Small intestine (tissue), 7 donors: Measurements from ENCODE around the gene DOCK7. TPM values are rescaled to one million over a fixed set of nuclear protein-coding genes. Genes with fewer than 3 reads are reported as not detected.

ENCODE experiments used
- DNase-seq, 2 donors: peaks; one replicate each; pipeline versions ENCODE4 v3.0.0 to v3.0.0-alpha.2; 2013
- FAIRE-seq: peaks from 2 replicates; lab custom pipeline; 2012; peaks lifted over from hg19 to GRCh38; lab: Jason Lieb, UNC
- H3K27ac ChIP-seq, 3 donors: one replicate each; pipeline ENCODE4 v1.5.1; 2013; ENCODE audit warnings: low read length in 2 of 3, mild to moderate bottlenecking in 2 of 3, control low read depth in 1 of 3, inconsistent platforms in 1 of 3, low read depth in 1 of 3, moderate library complexity in 1 of 3
- H3K27me3 ChIP-seq, 3 donors: one replicate each; pipeline ENCODE4 v1.6.1; 2013; ENCODE audit warnings: low read length in 3 of 3, inconsistent platforms in 1 of 3; ENCODE audit not compliant: control insufficient read depth in 3 of 3, insufficient read depth in 3 of 3
- H3K36me3 ChIP-seq, 3 donors: one replicate each; pipeline ENCODE4 v1.6.1; 2013; ENCODE audit warnings: low read length in 3 of 3, inconsistent platforms in 1 of 3, low read depth in 1 of 3, mild to moderate bottlenecking in 1 of 3, moderate library complexity in 1 of 3; ENCODE audit not compliant: control insufficient read depth in 3 of 3, insufficient read depth in 2 of 3
- H3K4me1 ChIP-seq, 3 donors: one replicate each; pipeline ENCODE4 v1.6.1; 2013; ENCODE audit warnings: low read length in 2 of 3, inconsistent platforms in 1 of 3, low read depth in 1 of 3, mild to moderate bottlenecking in 1 of 3, moderate library complexity in 1 of 3; ENCODE audit not compliant: control insufficient read depth in 3 of 3, insufficient read depth in 2 of 3
- H3K4me3 ChIP-seq, 3 donors: one replicate each; pipeline ENCODE4 v1.5.1; 2013; ENCODE audit warnings: low read length in 3 of 3, control low read depth in 1 of 3, inconsistent platforms in 1 of 3, low read depth in 1 of 3, mild to moderate bottlenecking in 1 of 3, moderate library complexity in 1 of 3
- H3K9me3 ChIP-seq, 2 donors: one replicate each; pipeline ENCODE4 v1.6.1; 2013; ENCODE audit warnings: low read depth in 1 of 2, low read length in 1 of 2; ENCODE audit not compliant: control insufficient read depth in 2 of 2, insufficient read depth in 1 of 2
- WGBS, 3 donors: extraction: QIAGEN DNeasy Blood & Tissue Kit; methylation state at CpG; one replicate each; pipeline ENCODE4 v1.1.7; 2013; 5-methylcytosine and 5-hydroxymethylcytosine counted together
- polyA plus RNA-seq, 4 donors: library from polyadenylated mRNA; stranded (reverse) in 3 of 4; unstranded in 1 of 4; fragments of 200-250 nt in 3 of 4; fragments of 120-200 nt in 1 of 4; gene quantifications; one replicate each; pipeline versions ENCODE4 v1.2.1 to v1.2.3, GENCODE V29; 2013
- donor health status: healthy with polysubstance abuse.
- donor health status: control.
- donor health status: control.
- donor health status: Bipolar disorder and iron deficiency.
- donor health status: healthy.

DOCK7 gene
- polyA plus RNA-seq, 4 donors, result 4.9 to 25.5 (median 7.0) TPM

GRCh38 chr1:62424411-62424810, 263.8 kb downstream of the DOCK7 start:
- DNase-seq, result peak in 1 of 2 donors; percentile 47
- Histone ChIP-seq H3K36me3 (no peaks in the 10 kb centered on the region), H3K4me3 (no peak overlapping the region), H3K27me3 (peaks cover 0 to 2% (median 0%) of the 10 kb centered on the region in 3 donors), H3K27ac (peak overlapping the region in 1 of 3 donors; percentile 54), H3K4me1 (peaks cover 0 to 14% (median 0%) of the 10 kb centered on the region in 3 donors), H3K9me3 (no peaks in the 10 kb centered on the region)
- no peak for FAIRE-seq
- WGBS, 3 donors, result 60 to 64% (median 63%) methylated on average over 4 of the region's 4 CpGs

DNA sequence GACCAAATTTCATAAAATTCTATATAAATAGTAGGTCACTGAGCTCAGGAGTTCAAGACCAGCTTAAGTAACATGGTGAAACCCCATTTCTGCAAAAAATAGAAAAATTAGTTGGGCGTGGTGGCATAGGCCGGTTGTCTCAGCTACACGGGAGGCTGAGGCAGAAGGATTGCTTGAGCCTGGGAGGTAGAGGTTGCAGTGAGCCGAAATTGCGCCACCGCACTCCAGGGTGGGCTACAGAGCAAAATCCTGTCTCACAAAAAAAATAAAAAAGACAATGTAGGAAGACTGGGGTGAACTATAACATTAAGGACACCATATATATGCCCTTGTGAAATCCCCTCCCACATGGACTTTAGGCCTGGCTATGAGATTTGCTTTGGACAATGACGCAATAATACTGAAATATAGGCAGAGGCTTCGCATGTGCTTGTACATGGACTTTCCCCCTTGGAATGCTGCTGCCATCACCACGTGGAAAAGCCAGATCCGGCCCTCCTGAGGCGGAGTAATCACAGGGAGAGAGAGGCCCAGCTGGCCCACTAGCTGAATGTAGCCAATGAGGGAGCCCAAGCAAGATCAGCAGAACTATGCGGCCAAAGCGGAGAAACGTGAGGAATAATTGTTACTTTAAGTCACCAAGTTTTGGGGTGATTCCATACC, 264.5 kb downstream of the DOCK7 start:
- H3K27ac ChIP-seq, result peak overlapping the region in 1 of 3 donors; percentile 54
- no peak for FAIRE-seq
- H3K4me1 ChIP-seq, result peaks cover 0 to 14% (median 0%) of the 10 kb centered on the region in 3 donors
- no peaks in the 10 kb centered on the region for H3K36me3 ChIP-seq
- WGBS, 3 donors, result 74 to 89% (median 76%) methylated on average over 14 of the region's 14 CpGs
- H3K4me3 ChIP-seq, result no peak overlapping the region
- peak; percentile 75 to 89 for DNase-seq
- H3K9me3 ChIP-seq, result no peaks in the 10 kb centered on the region
- H3K27me3 ChIP-seq, result peaks cover 0 to 2% (median 0%) of the 10 kb centered on the region in 3 donors

GRCh38 chr1:62420214-62420613, 268.0 kb downstream of the DOCK7 start:
- Histone ChIP-seq H3K27me3 (no peaks in the 10 kb centered on the region), H3K4me1 (peaks cover 0 to 14% (median 0%) of the 10 kb centered on the region in 3 donors), H3K36me3 (no peaks in the 10 kb centered on the region), H3K9me3 (no peaks in the 10 kb centered on the region), H3K27ac (no peak overlapping the region), H3K4me3 (no peak overlapping the region)
- DNase-seq (peak; percentile 11 to 74), FAIRE-seq (no peak)
- WGBS, 3 donors, result 18 to 49% (median 19%) methylated on average over 1 of the region's 1 CpG

DNA sequence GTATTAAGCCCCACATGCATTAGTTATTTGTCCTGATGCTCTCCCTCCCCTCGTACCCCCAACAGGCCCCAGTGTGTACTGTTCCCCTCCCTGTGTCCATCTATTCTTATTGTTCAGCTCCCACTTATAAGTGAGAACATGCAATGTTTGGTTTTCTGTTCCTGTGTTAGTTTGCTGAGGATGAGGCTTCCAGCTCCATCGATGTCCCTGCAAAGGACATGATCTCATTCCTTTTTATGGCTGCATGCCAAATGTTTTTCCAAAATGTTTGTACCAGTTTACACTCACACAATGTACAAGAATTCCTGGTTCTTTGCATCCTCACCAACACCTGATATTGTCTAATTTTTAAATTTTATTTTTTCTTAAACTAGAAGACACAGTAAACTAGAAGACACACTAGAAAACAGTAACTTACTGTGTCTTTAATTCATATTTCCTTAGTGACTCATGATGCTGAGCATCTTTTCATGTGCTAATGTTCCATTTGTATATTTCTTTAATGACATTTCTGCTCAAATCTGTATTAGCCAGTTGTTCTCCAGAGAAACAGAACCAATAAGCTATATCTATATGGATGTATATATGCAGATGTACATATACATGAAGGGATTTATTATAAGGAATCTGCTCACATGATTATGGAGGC, 270.7 kb downstream of the DOCK7 start:
- Histone ChIP-seq H3K4me1 (no peaks in the 10 kb centered on the region), H3K27me3 (peaks cover 0 to 3% (median 0%) of the 10 kb centered on the region in 3 donors), H3K27ac (no peak overlapping the region), H3K4me3 (no peak overlapping the region), H3K36me3 (no peaks in the 10 kb centered on the region), H3K9me3 (no peaks in the 10 kb centered on the region)
- WGBS, 3 donors, result 48 to 85% (median 58%) methylated on average over 2 of the region's 2 CpGs
- FAIRE-seq (no peak), DNase-seq (no peak)

DNA sequence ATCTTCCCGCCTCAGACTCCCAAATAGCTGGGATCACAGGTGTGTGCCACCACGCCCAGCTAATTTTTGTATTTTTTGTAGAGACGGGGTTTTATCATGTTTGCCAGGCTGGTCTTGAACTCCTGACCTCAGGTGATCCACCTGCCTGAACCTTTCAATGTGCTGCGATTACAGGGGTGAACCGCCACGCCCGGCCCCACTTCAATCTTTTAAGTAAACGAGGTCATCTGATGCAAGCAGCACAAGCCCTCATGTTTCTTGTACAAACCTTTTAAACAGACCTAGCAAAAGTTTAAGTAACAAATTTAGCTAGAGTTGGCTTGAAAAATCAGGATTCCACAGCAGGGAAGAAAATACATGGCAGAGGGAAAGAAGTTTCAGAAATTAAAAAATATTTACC, 272.5 kb downstream of the DOCK7 start:
- Histone ChIP-seq H3K27me3 (peaks cover 0 to 3% (median 0%) of the 10 kb centered on the region in 3 donors), H3K9me3 (no peaks in the 10 kb centered on the region), H3K4me3 (no peak overlapping the region), H3K36me3 (no peaks in the 10 kb centered on the region), H3K4me1 (no peaks in the 10 kb centered on the region), H3K27ac (no peak overlapping the region)
- no peak for DNase-seq
- 27 to 67% (median 48%) methylated on average over 8 of the region's 8 CpGs for WGBS, 3 donors
- FAIRE-seq, result no peak

- Histone ChIP-seq H3K4me1 (no peaks in the 10 kb centered on the region), H3K4me3 (no peak overlapping the region), H3K9me3 (no peaks in the 10 kb centered on the region), H3K27me3 (no peaks in the 10 kb centered on the region), H3K36me3 (no peaks in the 10 kb centered on the region), H3K27ac (no peak overlapping the region)
- WGBS, 3 donors, result 65 to 67% (median 66%) methylated on average over 12 of the region's 12 CpGs
- no peak for FAIRE-seq
- DNase-seq, result peak; percentile 59 to 61
These were observed 280.7 kb downstream of the DOCK7 start for GRCh38 chr1:62407398-62408009.

DNA sequence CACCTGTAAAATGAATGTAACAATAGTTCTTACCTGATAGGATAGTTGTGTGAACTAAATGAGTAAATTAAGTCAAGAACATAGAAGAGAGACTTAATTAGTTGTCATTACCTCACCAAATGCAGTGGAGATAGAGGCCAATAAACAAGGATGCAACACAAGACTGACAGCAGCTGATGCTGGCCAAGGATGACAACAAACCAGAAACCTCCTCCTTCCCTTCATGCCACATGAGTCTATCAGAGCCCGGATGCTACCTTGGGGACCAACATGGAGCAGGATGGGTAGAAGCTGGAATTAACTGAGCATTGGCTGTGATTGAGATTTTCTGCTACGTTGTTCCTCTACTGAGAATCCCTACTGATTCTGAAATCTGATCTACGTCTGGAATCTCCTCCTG, 281.6 kb downstream of the DOCK7 start:
- WGBS, 3 donors, result 80 to 82% (median 80%) methylated on average over 3 of the region's 3 CpGs
- FAIRE-seq (no peak), DNase-seq (no peak)

GRCh38 chr1:62405247-62405646, 282.9 kb downstream of the DOCK7 start:
- DNase-seq, result no peak
- Histone ChIP-seq H3K27me3 (no peaks in the 10 kb centered on the region), H3K27ac (no peak overlapping the region), H3K4me3 (no peak overlapping the region), H3K9me3 (no peaks in the 10 kb centered on the region), H3K36me3 (no peaks in the 10 kb centered on the region), H3K4me1 (no peaks in the 10 kb centered on the region)
- no peak for FAIRE-seq
- WGBS, 3 donors, result 96 to 97% (median 97%) methylated on average over 2 of the region's 2 CpGs

More for the DNA sequence above, 281.6 kb downstream of the DOCK7 start:
- no peaks in the 10 kb centered on the region for H3K36me3 ChIP-seq
- H3K27me3 ChIP-seq, result no peaks in the 10 kb centered on the region
- no peak overlapping the region for H3K27ac ChIP-seq
- no peaks in the 10 kb centered on the region for H3K9me3 ChIP-seq
- H3K4me1 ChIP-seq, result no peaks in the 10 kb centered on the region
- H3K4me3 ChIP-seq, result no peak overlapping the region
